Measurements from ENCODE around the gene RAB26.

DNA sequence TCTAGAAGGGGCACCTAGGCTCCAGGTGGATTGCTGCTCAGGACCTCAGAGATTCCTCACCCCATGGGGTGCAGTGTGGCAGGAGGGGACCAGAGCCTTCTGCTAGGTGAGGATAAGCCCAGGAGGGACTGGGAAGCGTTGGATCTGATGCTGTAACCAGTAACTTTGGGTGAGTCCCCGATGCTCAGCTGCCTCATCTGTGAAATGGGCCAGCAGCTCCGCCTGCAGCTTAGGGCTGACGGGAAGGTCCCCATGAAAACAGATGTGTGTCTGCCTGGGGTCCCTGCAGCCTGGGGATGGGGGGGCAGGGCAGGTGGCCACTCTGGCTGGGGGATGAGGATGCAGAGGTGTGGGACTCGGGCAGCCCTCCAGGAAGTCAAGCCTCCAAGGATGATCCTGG, 50.7 kb downstream of the RAB26 start:
- TF ChIP-seq POLR2A (IDR thresholded peaks at IDR 0.05; ENCODE audit: low read length): no peak
- TF ChIP-seq GATA1 (IDR thresholded peaks at IDR 0.05; ENCODE audit: low read depth, low read length): no peak
